Activated CD4-positive, alpha-beta T cell treated with anti-CD3 and anti-CD28 coated beads, Interleukin-2, Interleukin-6, amounts not matched to agents 100 ng/mL and 50 ng/mL, durations not matched to agents 16 hours and 8 hours (primary cell): ENCODE data around the gene CTSD.
"Not testable (repeated sequence)": the region's sequence is repeated elsewhere in the genome, so short reads cannot be mapped to it uniquely, and the experiment has no call there.

Experiments used
- DNase-seq: peaks from one replicate; pipeline ENCODE4 v3.0.0-alpha.2; 2020

The CTSD gene

DNA sequence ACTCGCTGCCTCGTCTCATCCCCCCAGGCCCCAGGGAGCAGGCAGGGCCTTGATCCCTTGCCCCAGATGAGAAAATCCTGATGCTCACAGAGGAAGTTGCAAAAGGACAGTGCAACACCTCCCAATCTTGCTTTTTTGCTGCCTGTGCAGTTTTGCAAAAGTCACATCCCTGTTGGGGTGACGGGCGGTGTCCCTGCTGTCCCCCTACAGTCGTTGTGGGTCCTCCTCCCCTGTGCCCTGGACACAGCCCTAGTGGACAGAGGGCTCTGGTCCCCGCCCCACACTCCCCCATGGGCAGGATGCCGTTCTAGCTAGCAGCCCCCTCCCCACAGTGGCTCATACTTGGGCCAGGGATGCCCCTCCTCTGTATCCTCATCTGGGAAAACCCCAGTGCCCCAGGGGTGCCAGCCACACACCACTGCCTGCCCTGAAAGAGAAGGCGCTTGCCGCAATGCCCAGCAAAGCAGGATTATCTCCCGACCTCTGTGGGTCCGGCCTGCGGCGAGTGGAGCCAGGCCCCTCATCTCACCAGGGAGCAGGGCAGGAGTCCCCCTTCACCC, 18.4 kb upstream of the CTSD start:
- no peak for DNase-seq

DNA sequence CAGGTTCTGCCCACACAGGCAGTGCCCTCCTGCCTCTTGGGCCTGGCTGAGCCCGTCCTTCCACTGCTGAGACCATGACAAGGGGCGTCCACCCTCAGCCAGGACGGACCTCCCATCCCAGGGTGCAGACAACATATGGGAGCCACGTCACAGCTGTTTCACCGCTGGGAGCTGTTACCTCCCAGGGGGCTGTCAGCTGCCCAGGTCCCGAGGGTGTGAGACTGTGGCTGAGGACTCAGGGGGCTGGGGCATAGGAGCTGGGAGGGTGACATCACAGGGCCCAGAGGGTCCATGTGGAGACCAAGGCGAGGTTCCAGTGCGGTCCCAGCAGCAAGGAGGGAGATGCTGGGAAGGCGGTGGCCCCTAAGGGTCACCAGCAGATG, 17.9 kb upstream of the CTSD start:
- DNase-seq: no peak

DNA sequence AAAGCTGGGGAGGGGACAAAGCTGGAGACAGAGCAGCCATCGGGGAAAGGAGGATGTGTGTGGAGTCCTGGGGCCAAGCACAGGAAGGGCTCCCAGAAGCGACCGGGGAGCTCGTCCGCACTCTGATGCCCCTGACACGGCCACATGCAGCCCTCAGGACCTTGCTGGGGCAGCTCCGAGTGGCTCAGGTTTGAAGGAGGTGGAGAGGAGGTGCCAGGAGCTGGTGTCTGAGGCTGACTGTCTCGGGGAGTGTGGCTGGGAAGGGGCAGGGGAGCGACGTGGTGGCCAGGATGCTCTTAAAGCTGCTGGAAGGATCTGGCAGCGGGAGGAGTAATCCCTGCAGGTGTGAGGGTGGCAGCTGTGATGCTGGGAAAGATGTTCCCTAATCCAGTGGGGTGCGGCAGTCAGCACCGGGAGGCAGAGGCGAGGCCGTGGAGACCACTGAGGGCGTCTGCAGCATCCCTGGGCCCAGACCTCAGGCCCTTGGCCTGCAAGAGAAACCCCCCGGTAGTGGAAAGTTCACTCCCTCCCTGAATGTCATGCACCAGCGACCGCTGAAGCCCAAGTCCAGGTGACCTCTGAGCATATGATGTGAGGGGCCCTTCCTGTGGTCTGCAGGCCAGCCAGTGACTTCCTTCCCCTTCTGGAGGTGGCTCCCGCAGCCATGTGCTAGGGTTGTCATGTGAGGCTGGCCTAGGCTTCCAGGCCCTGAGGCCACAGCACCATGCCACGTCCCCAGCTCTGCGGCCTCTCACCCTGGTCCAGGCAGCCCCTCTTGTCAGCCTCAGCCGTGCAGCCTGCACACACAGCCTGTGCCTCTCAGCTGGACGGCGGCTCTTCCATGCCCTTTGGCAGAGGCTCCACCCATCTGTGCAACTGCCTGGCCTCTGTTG, 17.2 kb upstream of the CTSD start:
- DNase-seq: no peak

DNA sequence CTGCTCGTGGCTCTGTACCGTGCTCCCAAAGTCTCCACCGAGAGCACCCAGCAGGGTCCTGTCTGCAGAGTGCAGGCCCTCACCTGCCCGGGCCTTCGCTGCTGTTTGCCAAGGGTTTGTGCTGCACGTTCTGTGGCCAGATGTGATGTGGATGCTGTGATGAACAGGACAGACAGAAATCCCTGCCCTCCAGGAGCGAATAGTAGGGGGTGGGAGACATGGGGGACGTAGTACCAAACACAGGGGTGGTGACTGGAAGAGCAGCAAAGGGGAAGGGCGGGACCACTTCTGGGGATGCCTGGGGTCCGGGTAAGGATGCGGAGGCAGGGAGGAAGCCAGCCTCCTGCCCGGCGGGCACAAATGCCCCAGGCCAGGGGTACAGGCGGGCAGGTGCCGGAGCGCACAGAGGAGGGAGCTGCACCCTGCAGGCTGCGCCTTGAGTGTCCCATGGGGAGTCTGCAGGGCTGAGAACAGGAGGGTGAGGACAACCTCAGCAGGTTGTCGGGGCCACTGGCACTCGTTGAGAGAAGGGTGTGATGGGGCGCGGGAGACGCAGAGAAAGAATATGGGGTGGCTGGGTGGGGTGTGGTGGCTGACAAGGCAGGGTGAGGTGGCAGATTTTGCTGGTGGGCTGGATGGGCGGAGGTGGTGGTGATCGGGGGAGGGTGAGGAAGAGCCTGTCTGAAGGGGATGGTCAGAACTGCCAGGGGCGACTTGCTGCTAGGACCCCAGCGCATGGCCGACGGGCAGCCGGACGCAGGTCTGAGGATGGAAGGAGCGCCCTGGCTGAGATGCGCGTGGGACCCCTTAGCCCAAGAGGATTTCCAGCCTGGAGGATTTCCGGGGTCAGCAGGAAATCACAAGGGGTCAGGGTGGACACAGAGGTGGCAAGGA, 16.3 kb upstream of the CTSD start:
- DNase-seq: no peak

DNA sequence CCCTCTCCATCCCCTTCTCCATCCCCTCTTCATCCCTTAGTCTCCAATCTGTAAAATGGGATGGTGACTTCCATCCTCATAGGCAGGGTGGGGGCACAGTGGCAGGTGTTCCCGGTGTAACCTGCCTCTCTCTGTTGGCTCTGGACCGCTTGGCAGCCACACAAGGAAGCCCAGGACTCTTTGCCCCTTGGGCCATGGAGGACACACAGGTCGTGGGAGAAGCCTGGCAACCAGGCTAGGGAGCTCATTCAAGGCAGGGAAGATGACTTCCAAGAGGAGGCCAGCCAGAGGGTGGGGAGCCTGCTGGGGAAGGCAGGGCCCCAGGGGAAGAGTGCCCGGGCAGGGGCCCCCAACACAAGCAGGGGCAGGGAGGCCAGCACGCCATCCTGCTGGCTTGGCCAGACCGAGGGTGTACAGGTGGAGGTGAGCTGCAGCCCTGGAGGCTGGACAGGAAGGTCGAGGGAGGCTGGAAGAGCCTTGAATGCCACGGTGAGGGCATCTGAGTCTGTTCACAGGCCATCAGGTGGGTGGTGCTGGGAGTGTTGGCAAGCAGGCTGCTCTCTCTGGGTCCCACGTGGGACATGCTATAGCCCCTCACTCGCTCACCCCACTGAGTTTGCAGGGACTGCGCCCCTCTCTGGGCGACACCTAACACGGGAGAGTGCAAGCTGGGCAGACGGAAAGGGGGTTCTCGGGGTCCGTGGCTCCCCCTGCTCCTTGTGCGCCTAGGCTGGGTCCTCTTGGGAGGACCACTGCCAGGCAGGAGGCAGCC, 15.5 kb upstream of the CTSD start:
- DNase-seq: no peak

DNA sequence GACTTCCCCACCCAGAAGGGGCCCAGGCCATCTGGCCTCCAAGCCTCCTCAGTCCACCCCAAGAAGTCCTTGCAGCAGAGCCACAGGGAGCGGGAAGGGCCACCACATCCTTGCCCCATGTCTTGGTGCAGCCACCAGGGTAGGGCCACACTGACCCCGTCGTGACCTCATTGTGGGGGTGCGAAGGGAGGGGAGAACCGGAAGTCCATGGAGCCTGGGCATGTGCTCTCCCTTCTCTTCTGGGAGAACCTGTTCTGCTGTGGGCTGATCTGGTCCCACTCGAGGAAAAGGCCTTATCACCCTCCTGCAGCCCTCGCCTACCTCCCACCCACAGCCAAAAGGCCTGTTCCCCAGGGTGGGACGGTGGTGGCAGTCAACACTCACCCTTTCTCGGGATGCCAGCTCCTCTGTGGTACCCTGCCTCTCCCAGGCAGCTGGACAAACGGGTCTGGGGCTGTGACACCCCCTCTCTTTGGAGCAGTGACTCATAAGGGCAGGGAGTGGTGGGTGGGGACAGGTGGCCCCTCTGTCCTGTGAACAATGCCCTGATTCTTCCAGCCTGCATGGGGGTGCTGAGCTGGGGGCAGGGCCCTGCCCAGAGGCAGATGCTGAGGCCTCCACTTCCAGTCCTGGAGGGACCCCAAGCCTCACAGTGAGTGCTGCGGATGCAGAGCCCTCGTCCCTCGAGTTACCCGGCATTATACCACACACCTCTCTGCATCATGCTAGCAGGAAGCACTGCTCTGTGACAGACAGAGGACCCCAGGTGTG, 14.6 kb upstream of the CTSD start:
- DNase-seq: no peak

DNA sequence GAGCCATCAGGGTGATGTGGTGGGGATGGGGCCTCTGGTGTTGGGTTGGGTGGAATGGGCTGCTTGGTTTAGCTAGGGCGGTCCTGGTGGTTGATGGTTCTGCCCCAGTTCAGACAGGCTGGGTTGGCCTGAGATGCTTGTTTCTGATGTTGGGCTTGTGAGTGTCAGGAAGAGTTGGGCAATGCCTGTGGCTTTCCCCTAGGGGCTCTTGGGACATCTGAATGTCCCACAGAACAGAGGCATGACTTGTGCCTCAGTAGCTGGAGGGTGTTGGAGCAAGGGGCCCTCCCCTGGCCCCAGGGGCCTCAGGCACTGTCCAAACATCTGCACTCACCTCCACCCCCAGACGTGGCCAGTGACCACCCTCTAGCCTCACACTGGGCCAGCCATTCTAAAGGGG, 14.0 kb upstream of the CTSD start:
- DNase-seq: no peak

DNA sequence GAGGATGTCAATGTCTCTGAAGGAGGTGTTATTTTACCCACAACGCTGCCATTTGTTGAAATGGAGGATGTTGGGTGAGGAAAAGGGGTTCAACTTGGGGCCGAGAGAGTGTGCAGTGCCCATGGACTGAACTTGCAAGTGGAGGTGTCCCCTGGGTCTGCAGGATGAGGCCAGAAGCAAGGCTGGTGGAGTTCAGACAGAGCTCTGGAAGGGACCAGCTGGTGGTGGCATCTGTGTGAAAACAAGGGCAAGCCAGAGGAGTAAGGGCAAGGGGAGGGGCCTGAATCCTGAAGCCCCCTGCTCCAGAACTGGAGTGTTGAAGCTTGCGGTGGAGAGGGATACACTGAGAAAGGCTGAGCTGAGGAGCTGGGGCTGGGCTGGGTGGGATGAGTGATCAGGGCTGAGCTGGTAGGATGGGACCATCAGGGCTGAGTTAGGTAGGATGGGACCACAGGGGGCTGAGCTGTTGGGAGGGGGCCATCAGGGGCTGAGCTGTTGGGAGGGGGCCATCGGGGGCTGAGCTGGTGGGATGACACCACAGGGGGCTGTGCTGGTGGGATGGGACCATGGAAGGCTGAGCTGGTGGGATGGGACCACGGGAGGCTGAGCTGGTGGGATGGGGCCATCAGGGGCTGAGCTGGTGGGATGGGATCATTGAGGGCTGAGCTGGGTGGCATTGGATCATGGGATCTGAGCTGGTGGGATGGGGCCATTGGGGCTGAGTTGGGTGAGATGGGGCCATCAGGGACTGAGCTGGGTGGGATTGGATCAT, 13.4 kb upstream of the CTSD start:
- DNase-seq: no peak

DNA sequence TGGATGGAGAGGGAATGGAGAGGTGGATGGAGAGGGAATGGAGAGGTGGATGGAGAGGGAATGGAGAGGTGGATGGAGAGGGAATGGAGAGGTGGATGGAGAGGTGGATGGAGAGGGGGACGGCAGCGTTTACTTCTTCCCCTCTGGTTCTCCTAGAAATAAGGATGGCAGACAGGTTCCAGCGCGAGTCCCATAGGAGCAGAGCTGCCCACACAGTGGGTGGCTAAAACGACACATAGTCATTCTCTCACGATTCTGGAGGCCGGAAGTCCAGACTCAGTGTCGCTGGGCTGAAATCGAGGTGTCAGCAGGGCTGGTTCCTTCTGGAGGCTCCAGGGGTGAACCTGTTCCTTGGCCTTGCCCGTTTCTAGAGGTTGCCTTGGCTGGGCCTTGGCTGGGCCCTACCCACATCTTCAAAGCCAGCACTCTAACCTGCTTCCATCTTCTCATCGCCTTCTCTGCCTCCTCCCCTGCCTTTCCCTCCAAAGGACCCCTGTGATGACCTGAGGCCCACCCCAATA, 12.7 kb upstream of the CTSD start:
- DNase-seq: no peak

DNA sequence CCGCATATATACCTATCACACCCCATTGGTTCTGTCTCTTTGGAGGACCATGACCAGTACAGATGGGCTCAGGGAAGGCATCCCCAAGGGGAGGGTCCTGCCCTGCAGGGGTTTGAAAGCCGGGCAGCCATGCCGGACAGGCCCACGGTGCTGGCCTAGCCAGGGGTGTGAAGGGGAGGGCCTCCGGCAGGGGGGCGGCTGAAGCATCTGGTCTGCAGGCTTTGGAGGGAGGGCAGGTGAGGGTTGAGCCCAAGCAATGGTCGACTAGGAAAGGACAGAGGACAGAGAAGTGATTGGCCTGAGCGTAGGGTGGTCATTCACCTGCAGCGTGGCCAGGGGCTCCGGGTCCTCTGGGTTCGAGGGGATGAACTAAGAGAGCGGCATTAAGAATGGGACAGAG, 11.2 kb upstream of the CTSD start:
- no peak for DNase-seq

DNA sequence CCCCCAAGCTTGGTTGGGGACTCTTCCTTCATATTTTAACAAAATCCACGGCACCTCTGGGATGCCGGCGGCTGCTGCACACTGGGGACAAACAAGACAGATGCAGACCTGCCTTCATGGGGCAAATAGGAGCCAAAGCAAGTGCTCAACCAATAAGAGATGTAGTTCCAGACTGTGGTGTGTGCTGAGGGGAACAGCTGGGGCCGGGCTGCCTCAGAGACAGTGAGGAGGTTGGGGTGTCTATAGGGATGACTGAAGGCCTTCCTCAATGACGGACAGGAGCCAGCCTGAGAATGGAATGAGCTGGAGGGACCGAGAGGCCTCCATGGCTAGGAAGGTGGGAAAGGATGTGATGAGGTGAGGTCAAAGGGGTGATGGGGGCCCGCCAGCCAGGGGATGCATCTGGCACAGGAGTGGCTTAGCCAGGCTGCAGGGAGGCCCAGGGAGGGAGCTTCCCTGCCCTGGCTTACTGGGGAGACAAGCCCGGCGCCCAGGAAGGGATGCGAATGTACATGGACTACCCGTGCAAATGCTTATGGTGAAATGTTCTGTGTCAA, 10.3 kb upstream of the CTSD start:
- DNase-seq: no peak

DNA sequence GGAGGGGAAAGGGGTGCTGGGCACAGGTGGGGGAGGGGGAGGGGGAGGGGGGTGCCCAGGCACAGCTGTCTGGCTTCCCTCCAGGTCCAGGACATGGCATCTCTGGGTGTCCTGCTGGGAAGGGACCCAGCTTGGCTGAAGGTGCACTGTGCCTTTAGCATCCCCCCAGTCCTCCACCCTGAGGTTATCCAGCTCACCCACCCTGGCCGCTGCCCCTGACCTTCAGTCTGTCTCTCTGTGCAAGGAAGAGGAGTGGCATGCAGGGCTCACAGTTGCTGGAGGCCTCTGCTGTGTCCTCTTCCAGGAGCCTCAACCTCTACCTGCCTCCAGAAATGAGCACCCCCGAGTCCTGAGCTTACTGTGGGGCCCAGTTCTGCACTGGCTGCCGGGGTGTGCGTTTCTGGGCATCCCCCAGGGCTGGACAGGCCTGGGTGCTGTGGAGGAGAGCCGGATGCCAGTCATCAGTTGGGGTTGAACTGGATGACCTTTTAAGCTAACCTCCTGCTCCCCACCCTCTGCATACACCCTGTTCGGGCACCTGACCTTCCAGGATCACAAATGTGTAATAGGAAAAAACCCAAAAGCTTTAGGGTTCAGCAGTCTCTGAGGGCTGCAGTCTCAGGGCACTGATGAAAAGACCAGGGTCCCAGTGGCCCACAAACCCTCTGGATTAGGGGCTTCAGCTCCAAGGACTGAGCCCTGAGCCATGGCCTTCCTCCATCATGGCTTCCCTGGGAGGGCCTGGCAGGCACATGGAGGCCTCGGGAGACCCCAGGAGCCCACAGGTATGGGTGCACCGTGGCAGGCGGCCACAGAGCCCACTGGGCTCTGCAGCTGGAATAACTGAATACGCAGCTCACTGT, 9.6 kb upstream of the CTSD start:
- DNase-seq: no peak

DNA sequence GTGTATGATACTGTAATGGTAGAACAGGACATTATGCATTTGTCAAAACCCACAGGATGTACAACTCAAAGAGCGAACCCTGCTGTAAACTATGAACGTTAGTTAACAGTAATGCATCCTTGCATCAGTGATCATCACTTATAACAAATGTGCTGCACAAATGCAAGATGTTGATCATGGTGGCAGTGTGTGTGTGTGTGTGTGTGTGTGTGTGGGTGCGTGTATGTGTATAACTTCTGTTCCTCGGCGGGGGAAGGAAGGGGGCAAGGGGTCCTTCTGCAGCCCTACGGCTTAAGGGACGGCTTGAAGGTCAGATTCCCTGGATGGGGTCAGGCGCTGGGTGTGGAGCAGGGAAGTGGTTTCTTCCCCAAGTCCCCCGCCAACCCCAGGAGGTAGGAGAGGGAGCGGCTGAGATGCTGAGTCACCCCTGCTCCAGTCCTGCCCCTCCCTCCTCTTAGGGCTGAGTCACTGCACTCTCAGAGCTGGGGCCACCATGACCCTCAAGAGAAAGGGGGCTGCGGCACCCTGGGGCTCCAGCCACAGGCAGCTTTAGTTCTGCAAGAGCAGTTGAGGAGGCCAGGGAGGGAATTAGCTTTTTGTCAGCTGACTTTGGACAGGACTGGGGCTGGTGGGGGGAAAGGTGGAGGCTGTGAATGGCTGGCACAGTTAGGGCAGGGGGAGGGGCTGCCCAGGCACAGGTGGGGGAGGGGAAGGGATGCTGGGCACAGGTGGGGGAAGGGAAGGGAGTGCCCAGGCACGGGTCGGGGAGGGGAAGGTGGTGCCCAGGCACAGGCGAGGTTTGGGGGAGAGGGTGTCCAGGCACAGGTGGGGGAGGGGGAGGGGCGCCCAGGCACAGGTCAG, 8.8 kb upstream of the CTSD start:
- DNase-seq: peak; percentile 82

DNA sequence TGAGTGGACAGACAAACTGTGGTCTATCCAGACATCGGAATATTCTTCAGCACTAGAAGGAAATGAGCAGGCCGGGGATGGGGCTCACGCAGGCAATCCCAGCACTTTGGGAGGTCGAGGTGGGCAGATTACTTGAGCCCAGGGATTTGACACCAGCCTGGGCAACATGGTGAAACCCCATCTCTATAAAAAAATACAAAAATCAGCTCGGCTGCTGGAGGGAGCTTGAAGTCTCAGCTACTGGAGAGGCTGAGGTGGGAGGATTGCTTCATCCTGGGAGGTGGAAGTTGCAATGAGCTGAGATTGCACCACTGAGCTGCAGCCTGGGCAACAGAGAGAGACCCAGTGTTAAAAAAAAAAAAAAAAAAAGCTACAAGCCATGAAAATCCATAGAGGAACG, 8.0 kb upstream of the CTSD start:
- DNase-seq: no peak

DNA sequence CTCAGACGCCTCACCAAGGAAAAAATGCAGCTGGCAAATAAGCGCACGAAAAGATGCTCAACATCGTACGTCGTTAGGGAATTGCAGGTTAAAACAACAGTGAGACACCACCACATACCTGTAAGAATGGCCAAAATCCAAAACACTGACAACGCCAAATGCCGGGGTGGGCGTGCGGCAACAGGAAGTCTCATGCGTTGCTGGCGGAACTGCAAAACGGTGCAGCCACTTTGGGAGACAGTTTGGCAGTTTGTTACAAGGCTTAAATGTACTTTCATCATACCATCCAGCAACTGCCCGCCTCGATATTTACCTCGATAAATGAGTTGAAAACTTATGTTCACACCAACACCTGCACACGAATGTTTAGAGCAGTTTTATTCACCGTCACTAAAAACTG, 7.5 kb upstream of the CTSD start:
- no peak for DNase-seq

DNA sequence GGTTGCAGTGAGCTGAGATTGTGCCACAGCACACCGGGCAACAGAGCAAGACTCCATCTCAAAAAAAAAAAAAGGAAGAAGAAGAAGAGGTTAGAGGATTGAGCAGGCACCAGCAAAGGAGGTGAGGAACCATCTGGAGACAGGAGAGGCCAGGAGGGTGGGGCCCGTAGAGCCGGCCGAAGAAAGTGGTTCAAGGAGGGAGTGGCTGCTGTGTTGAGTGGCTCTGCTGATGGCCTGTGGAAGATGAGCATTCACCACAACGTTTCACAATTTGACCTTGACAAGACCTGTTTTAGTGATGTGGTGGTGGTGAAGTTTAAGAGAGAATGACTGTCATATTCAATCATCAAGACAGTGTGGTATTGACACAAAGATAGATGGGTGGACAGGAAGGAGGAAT, 6.8 kb upstream of the CTSD start:
- no peak for DNase-seq

DNA sequence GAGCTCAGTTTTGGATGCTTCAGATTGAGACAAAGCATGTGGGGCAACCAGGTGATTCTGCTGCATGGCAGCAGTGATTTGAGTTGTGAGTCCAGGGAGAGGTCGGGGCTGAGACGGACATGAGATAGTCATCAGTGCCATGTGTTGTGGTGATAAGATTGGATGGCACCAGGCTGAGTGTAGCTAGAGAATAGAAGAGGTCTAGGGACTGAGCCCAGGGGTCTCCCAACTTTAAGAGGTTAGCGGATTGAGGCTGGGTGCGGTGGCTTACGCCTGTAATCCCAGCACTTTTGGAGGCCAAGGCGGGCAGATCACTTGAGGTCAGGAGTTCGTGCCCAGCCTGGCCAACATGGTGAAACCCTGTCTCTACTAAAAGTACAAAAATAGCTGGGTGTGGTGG, 6.3 kb upstream of the CTSD start:
- DNase-seq: no peak

DNA sequence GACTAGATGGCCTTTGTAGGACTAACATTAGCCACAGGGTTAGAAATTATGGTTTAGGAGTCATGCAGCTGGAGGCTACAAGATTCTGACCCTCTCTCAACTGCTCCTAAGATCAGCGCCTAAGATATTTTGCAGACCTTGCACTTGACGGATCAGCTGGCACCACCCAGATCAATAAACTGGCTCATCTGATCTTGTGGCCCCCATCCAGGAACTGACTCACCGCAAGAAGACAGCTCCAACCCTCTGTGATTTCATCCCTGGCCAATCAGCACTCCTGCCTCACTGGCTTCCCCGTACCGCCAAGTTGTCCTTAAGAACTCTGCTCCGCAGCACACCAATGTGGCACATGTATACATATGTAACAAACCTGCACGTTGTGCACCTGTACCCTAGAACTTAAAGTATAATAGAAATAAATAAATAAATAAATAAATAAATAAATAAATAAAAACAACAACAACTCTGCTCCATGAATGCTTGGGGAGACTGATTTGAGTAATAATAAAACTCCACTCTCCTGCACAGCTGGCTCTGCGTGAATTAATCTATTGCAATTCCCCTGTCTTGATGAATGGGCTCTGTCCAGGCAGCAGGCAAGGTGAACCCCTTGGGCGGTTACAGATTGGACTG, 5.7 kb upstream of the CTSD start:
- not testable (repeated sequence) for DNase-seq
